SK-N-SH (cell line): Measurements from ENCODE around the gene GOLGA3. TPM values are rescaled to one million over a fixed set of nuclear protein-coding genes. Genes with fewer than 3 reads are reported as not detected.

Source experiments
- CTCF ChIA-PET: fragments of 300-600, 350-600 bp; formaldehyde crosslinking; extraction: SDS; loops from one replicate; lab custom pipeline; 2021; lab: Yijun Ruan, JAX
- POLR2A ChIA-PET: fragments of 350-600 bp; sonication (Branson Sonifier 250); formaldehyde crosslinking; extraction: SDS; loops from one replicate; lab custom pipeline; 2020; ENCODE audit warnings: antibody characterized with exemption, inconsistent platforms; lab: Yijun Ruan, JAX
- DNase-seq: peaks from one replicate; pipeline ENCODE4 v3.0.0; 2012
- H2AFZ ChIP-seq: fragments of 200-600 bp; sonication (generic); 2 replicates; pipeline ENCODE4 v1.8.1; 2016; ENCODE audit warnings: antibody characterized with exemption, mild to moderate bottlenecking, low read depth
- H3F3A ChIP-seq: fragments of 200-600 bp; sonication (generic); replicated peaks from 2 replicates; pipeline ENCODE3; 2016; ENCODE audit warnings: antibody characterized with exemption, mild to moderate bottlenecking; ENCODE audit not compliant: insufficient read depth
- H3K27ac ChIP-seq, 2 experiments: fragments of 200-500 bp in 1 of 2; fragments of 200-600 bp in 1 of 2; sonication (Bioruptor generic) in 1 of 2; sonication (generic), shearing (Covaris generic) in 1 of 2; 2 replicates each; pipeline versions ENCODE4 v1.5.1 to v1.6.1; 2014 to 2016; ENCODE audit warnings: low read depth in 2 of 2, inconsistent platforms in 1 of 2, low read length in 1 of 2, mild to moderate bottlenecking in 1 of 2, mixed read lengths in 1 of 2
- H3K27me3 ChIP-seq: fragments of 200-600 bp; sonication (generic), shearing (Covaris generic); 2 replicates; pipeline ENCODE4 v1.6.1; 2016; ENCODE audit warnings: mixed run types; ENCODE audit not compliant: insufficient read depth
- H3K36me3 ChIP-seq, 2 experiments: fragments of 200-500 bp in 1 of 2; fragments of 200-600 bp in 1 of 2; sonication (Bioruptor generic) in 1 of 2; sonication (generic) in 1 of 2; replicated peaks in 1 of 2; 2 replicates each; pipeline versions ENCODE3 to v1.5.1; 2014 to 2016; ENCODE audit warnings: low read length in 1 of 2, mild to moderate bottlenecking in 1 of 2; ENCODE audit not compliant: insufficient read depth in 2 of 2, control insufficient read depth in 1 of 2
- H3K4me1 ChIP-seq, 2 experiments: fragments of 200-500 bp in 1 of 2; fragments of 200-600 bp in 1 of 2; sonication (Bioruptor generic) in 1 of 2; sonication (generic), shearing (Covaris generic) in 1 of 2; 2 replicates each; pipeline versions ENCODE4 v1.5.1 to v1.6.1; 2014 to 2016; ENCODE audit warnings: low read depth in 1 of 2, low read length in 1 of 2, mixed run types in 1 of 2; ENCODE audit not compliant: insufficient read depth in 2 of 2, control insufficient read depth in 1 of 2
- H3K4me2 ChIP-seq: fragments of 200-600 bp; sonication (generic), shearing (Covaris generic); 2 replicates; pipeline ENCODE4 v1.6.1; 2017; ENCODE audit warnings: mixed run types
- H3K4me3 ChIP-seq, 2 experiments: fragments of 200-500 bp in 1 of 2; fragments of 200-600 bp in 1 of 2; sonication (Bioruptor generic) in 1 of 2; sonication (generic), shearing (Covaris generic) in 1 of 2; 2 replicates each; pipeline versions ENCODE4 v1.5.1 to v1.8.1; 2014 to 2016; ENCODE audit warnings: low read depth in 2 of 2, inconsistent platforms in 1 of 2, low read length in 1 of 2, mild to moderate bottlenecking in 1 of 2, mixed read lengths in 1 of 2, moderate library complexity in 1 of 2
- H3K79me2 ChIP-seq: fragments of 200-600 bp; sonication (generic); 2 replicates; pipeline ENCODE4 v1.8.1; 2017; ENCODE audit warnings: mild to moderate bottlenecking; ENCODE audit not compliant: insufficient read depth
- H3K9ac ChIP-seq: fragments of 200-600 bp; sonication (generic); 2 replicates; pipeline ENCODE4 v1.6.1; 2017; ENCODE audit warnings: mixed run types
- H3K9me2 ChIP-seq: fragments of 200-600 bp; sonication (generic); 2 replicates; pipeline ENCODE4 v1.6.1; 2017; ENCODE audit warnings: mixed run types
- H3K9me3 ChIP-seq: fragments of 200-600 bp; sonication (generic); 2 replicates; pipeline ENCODE4 v1.6.1; 2017; ENCODE audit warnings: mixed run types, mild to moderate bottlenecking, moderate library complexity
- H4K20me1 ChIP-seq: fragments of 200-600 bp; sonication (generic); 2 replicates; pipeline ENCODE4 v1.6.1; 2017; ENCODE audit warnings: mild to moderate bottlenecking, mixed run types; ENCODE audit not compliant: insufficient read depth
- CTCF ChIP-seq: fragments of 200-600 bp; sonication (generic); IDR thresholded peaks from 2 replicates; pipeline ENCODE4 v1.6.1; 2017; ENCODE audit warnings: antibody characterized with exemption, mild to moderate bottlenecking, moderate library complexity
- FOXJ3 ChIP-seq: sonication (generic); formaldehyde crosslinking; IDR thresholded peaks from 2 replicates; pipeline ENCODE4 v1.5.1; 2020; ENCODE audit warnings: mild to moderate bottlenecking, missing genetic modification reagents
- FOXM1 ChIP-seq: IDR thresholded peaks from 2 replicates; pipeline ENCODE4 v1.4.0; 2012; ENCODE audit warnings: low read depth, mild to moderate bottlenecking
- GABPA ChIP-seq: IDR thresholded peaks from 2 replicates; pipeline ENCODE4 v1.4.0; 2012; ENCODE audit warnings: low read depth, mild to moderate bottlenecking
- GATA2 ChIP-seq: sonication (generic); formaldehyde crosslinking; IDR thresholded peaks from 2 replicates; pipeline ENCODE4 v1.5.0; 2020; ENCODE audit warnings: mild to moderate bottlenecking, missing genetic modification reagents
- MXI1 ChIP-seq: IDR thresholded peaks from 2 replicates; pipeline ENCODE4 v1.6.1; 2012; ENCODE audit warnings: mild to moderate bottlenecking, low read depth, low read length, improper control_type of control experiment
- NFIC ChIP-seq: IDR thresholded peaks from 2 replicates; pipeline ENCODE4 v1.4.0; 2012; ENCODE audit warnings: borderline replicate concordance
- RCOR1 ChIP-seq: fragments of 150-350 bp; IDR thresholded peaks from 2 replicates; pipeline ENCODE4 v1.6.1; 2017; ENCODE audit warnings: antibody characterized with exemption, low read length
- RFX5 ChIP-seq: IDR thresholded peaks from 2 replicates; pipeline ENCODE4 v1.6.1; 2012; ENCODE audit warnings: mild to moderate bottlenecking, improper control_type of control experiment, low read length
- SMC3 ChIP-seq: IDR thresholded peaks from 2 replicates; pipeline ENCODE4 v1.6.1; 2012; ENCODE audit warnings: low read depth, low read length, improper control_type of control experiment
- TCF12 ChIP-seq: IDR thresholded peaks from 2 replicates; pipeline ENCODE4 v1.4.0; 2012
- TEAD4 ChIP-seq: IDR thresholded peaks from 2 replicates; pipeline ENCODE4 v1.4.0; 2012; ENCODE audit warnings: mild to moderate bottlenecking, borderline replicate concordance; ENCODE audit not compliant: insufficient read depth
- USF1 ChIP-seq: IDR thresholded peaks from 2 replicates; pipeline ENCODE4 v1.4.0; 2012; ENCODE audit warnings: low read depth, borderline replicate concordance
- USF2 ChIP-seq: fragments of 150-350 bp; IDR thresholded peaks from 2 replicates; pipeline ENCODE4 v1.6.1; 2017; ENCODE audit warnings: antibody characterized with exemption, low read length, low read depth, borderline replicate concordance
- WGBS: methylation state at CpG from one replicate; pipeline ENCODE4 v1.1.6; 2017; ENCODE audit warnings: low lambda C conversion rate; 5-methylcytosine and 5-hydroxymethylcytosine counted together
- polyA plus RNA-seq, 3 experiments: library from polyadenylated mRNA; depleted of rRNA; stranded (reverse); fragments of >200 nt; gene quantifications; 2 replicates each; pipeline ENCODE4 v1.2.3, GENCODE V29; 2012

GOLGA3 gene
- polyA plus RNA-seq, 1 of the 3 experiments (the other 2 are of a cell fraction): 16.9 TPM

GRCh38 chr12:132728502-132728901 lies 100.2 kb downstream of the GOLGA3 start:
- WGBS: 100% methylated on average over 5 of the region's 7 CpGs

GRCh38 chr12:132727091-132727794 lies 101.4 kb downstream of the GOLGA3 start:
- Histone ChIP-seq H3F3A (peaks cover 23% of the 10 kb centered on the region), H3K4me1 (no peaks in the 10 kb centered on the region), H3K9me2 (no peaks in the 10 kb centered on the region), H3K9ac (no peak overlapping the region), H3K27me3 (no peaks in the 10 kb centered on the region), H3K27ac (no peak overlapping the region), H2AFZ (no peak overlapping the region), H3K4me3 (no peak overlapping the region), H3K4me2 (no peak overlapping the region), H3K79me2 (peaks cover 32% of the 10 kb centered on the region; the same call in 1 of the 2 replicates), H3K36me3 (peaks cover 58 to 71% of the 10 kb centered on the region in 2 experiments), H4K20me1 (peaks cover 21% of the 10 kb centered on the region; the same call in 1 of the 2 replicates), H3K9me3 (no peaks in the 10 kb centered on the region)
- DNase-seq: no peak
- WGBS: 94% methylated on average over 34 of the region's 37 CpGs
- TF ChIP-seq NFIC (no peak), TCF12 (no peak)
- POLR2A ChIA-PET: no interaction called here
- CTCF ChIA-PET: no interaction called here

More at GRCh38 chr12:132728502-132728901, 100.2 kb downstream of the GOLGA3 start:
- Histone ChIP-seq H3F3A (peaks cover 19% of the 10 kb centered on the region), H3K9ac (no peak overlapping the region), H3K36me3 (peaks cover 54 to 71% of the 10 kb centered on the region in 2 experiments), H3K9me2 (no peaks in the 10 kb centered on the region), H3K4me3 (no peak overlapping the region), H4K20me1 (peaks cover 15% of the 10 kb centered on the region; the same call in 1 of the 2 replicates), H3K4me1 (no peaks in the 10 kb centered on the region), H2AFZ (no peak overlapping the region), H3K9me3 (no peaks in the 10 kb centered on the region), H3K27ac (no peak overlapping the region), H3K27me3 (no peaks in the 10 kb centered on the region), H3K79me2 (peaks cover 25% of the 10 kb centered on the region; the same call in 1 of the 2 replicates), H3K4me2 (no peak overlapping the region)
- DNase-seq: no peak
- ChIA-PET CTCF (no interaction called here), POLR2A (no interaction called here)
- no peak for TF ChIP-seq GABPA
- TF ChIP-seq FOXJ3: no peak
- TF ChIP-seq SMC3: no peak
- TF ChIP-seq USF1: no peak
- no peak for TF ChIP-seq TEAD4
- TF ChIP-seq MXI1: no peak
- TF ChIP-seq FOXM1: no peak

- Histone ChIP-seq H3K36me3 (peaks cover 58 to 64% of the 10 kb centered on the region in 2 experiments), H3K79me2 (peaks cover 33% of the 10 kb centered on the region; the same call in 1 of the 2 replicates), H3K4me1 (no peaks in the 10 kb centered on the region), H2AFZ (no peak overlapping the region), H3K9me3 (no peaks in the 10 kb centered on the region), H3K9me2 (no peaks in the 10 kb centered on the region), H3F3A (peaks cover 23% of the 10 kb centered on the region), H3K4me2 (no peak overlapping the region), H3K9ac (no peak overlapping the region), H4K20me1 (peaks cover 26% of the 10 kb centered on the region; the same call in 1 of the 2 replicates), H3K27ac (no peak overlapping the region), H3K4me3 (no peak overlapping the region), H3K27me3 (no peaks in the 10 kb centered on the region)
- no peak for DNase-seq
- CTCF ChIA-PET: no interaction called here
- POLR2A ChIA-PET: no interaction called here
- WGBS: 94% methylated on average over 12 of the region's 12 CpGs
- TF ChIP-seq GABPA: no peak
- no peak for TF ChIP-seq FOXM1
- TF ChIP-seq CTCF: no peak
- no peak for TF ChIP-seq USF2
- no peak for TF ChIP-seq RCOR1
- TF ChIP-seq GATA2 (CRISPR knock-in tag): no peak
- no peak for TF ChIP-seq FOXJ3
- TF ChIP-seq RFX5: no peak
These were observed 102.3 kb downstream of the GOLGA3 start for GRCh38 chr12:132726386-132726785.
